ENCODE measurements around the gene CDK12. TPM values are rescaled to one million over a fixed set of nuclear protein-coding genes. Genes with fewer than 3 reads are reported as not detected.
A peak's percentile ranks its signal among the peaks of the same experiment; 100 is the strongest.

Gene CDK12
- total RNA-seq, 8 experiments from 2014 or later, result 21.7 to 82.3 (median 32.2) TPM

DNA sequence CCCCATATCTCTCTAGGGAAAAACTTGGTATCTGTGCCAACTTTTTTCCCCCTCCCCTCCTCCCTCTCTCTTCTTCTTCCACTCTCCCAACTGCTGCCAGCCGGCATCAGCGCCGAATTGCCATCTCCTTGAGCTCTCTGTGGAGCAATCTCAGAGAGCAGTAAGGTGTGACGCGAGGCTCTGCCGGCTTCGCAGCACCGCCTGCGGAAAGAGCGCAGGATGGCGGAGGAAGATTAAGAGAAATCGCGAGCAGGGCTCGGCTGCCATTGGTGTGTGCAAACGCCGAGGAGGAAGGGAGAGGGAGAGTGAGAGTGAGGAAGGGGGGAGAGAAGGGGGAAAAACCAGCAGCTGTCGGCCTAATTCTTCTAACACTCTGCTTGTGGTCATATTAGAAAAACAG is 102.2 kb downstream of the CDK12 start:
- in situ Hi-C loops (cut with MboI; ENCODE audit: low pct_unique_long_range_greater_than_20kb in 2 of 9, low sequenced_read_pairs in 9 of 9, unreplicated experiment in 9 of 9), result no loop called here
- ATAC-seq (replicated peaks in 6 of 8), result peak in 5 of 8 experiments; percentile 38 to 80 (median 59)
- no peak overlapping the region for H3K4me3 ChIP-seq
- no peak overlapping the region for H3K27ac ChIP-seq
- 29 to 40% methylated on average over 13 to 14 of the region's 17 CpGs; no CpG with 5 or more reads in 8 of the 10 experiments for WGBS, 10 experiments
- peaks cover 11 to 15% of the 10 kb centered on the region in 2 donors for H3K4me1 ChIP-seq (replicated peaks in 1 of 2)

DNA sequence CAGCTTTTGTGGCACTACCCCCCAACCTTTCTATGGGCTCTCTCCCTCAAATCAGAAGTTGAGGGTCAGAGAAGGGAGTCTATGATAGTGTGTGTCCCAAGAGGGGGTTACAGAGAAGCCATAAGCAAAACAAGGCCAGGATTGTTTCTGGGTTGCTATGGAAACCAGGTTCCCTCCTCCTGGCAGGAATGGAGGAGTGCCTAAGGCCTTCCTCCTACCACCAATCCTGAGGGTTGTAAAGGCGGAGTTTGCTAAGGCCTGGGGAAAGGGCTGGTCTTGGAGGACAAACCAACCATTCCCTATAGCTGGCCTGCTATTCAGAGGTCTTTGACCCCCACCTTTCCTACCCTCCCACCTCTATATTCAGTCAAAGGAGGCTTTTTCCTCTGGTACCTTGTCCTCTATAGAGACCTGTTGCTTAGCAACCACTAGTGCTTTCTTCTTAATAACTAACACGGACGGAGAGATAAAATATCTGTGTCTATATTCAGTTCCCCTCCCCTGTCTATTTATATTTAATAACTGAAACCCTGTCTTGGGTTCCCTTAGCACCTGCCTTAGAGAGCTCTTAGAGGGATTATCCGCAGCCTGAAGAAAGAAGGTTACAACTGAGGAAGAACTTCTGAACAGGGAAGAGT is 103.0 kb downstream of the CDK12 start:
- in situ Hi-C loops (cut with MboI; ENCODE audit: low pct_unique_long_range_greater_than_20kb in 2 of 9, low sequenced_read_pairs in 9 of 9, unreplicated experiment in 9 of 9), result no loop called here
- 44 to 94% (median 82%) methylated on average over 1 to 4 of the region's 4 CpGs for WGBS, 10 experiments
- no peak overlapping the region for H3K4me3 ChIP-seq
- H3K4me1 ChIP-seq (replicated peaks in 1 of 2), result peaks cover 11 to 15% of the 10 kb centered on the region in 2 donors
- no peak overlapping the region for H3K27ac ChIP-seq
- peak in 4 of 8 experiments; percentile 22 to 56 (median 32) for ATAC-seq (replicated peaks in 6 of 8)

DNA sequence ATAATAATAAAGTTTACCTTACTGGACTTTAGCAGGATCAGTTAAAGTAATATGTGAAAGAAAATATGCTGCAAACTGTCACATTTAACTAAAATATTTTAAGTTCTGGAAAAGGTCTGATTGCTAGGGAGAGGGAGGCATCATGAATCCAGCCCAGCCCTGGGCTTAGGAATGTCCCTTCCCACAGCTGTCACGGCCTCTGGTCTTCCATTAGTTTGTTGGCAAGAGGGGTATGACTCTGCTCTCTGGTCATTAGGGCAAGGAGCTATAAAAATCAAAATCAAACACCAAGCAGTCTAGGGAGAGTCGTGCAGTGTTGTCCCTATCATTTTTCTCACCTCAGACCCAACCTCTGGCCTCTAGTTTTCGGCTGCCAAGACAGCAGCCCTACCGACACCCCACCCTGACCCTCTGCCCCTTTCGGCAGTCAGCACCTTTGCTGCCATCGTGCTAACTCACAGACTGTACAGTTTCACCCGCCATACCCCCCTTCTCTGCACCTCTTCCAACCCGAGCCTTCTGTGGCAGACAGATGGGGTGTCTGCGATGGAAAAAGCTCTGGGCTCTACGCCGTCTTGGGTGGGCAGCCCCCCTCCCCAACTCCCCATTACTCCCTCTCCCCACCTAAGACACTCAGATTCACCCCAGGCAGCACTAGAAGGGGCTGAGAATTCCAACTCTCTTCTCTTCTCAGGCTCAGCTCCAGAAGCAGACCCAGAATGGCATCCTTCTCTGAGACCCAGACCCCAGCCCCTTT is 105.0 kb downstream of the CDK12 start:
- Histone ChIP-seq H3K27ac (no peak overlapping the region), H3K4me1 (replicated peaks in 1 of 2) (peaks cover 11 to 15% of the 10 kb centered on the region in 2 donors), H3K4me3 (no peak overlapping the region)
- ATAC-seq (replicated peaks in 6 of 8), result no peak
- WGBS, 10 experiments, result 0 to 100% (median 67%) methylated on average over 1 to 2 of the region's 11 CpGs; no CpG with 5 or more reads in 4 of the 10 experiments
- in situ Hi-C loops (cut with MboI; ENCODE audit: low pct_unique_long_range_greater_than_20kb in 2 of 9, low sequenced_read_pairs in 9 of 9, unreplicated experiment in 9 of 9), result no loop called here

DNA sequence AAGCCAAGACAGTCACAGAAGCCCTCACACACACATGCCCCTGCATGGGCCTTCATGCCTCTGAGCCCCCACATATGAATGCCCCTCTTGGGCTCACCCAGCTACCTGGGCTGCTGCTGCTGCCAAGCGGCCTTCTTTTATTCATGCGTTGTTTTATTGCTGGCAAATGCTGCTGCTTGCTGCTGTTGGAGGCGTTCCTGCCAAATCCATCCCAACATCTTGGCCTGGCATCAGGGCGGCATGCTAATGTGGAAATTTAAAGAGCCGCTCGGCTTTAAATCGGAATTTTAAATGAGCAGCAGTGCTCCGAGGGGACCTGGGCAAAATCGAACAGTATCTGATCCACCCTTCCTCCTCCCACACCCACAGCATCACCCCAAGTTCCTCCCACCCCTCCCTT is 107.4 kb downstream of the CDK12 start:
- peaks cover 7 to 8% of the 10 kb centered on the region in 2 donors for H3K4me1 ChIP-seq (replicated peaks in 1 of 2)
- H3K27ac ChIP-seq, result no peak overlapping the region
- no peak overlapping the region for H3K4me3 ChIP-seq
- no peak for ATAC-seq (replicated peaks in 6 of 8)
- WGBS, 10 experiments, result 72 to 100% (median 93%) methylated on average over 1 to 7 of the region's 9 CpGs; no CpG with 5 or more reads in 5 of the 10 experiments
- in situ Hi-C loops (cut with MboI; ENCODE audit: low pct_unique_long_range_greater_than_20kb in 2 of 9, low sequenced_read_pairs in 9 of 9, unreplicated experiment in 9 of 9), result no loop called here

DNA sequence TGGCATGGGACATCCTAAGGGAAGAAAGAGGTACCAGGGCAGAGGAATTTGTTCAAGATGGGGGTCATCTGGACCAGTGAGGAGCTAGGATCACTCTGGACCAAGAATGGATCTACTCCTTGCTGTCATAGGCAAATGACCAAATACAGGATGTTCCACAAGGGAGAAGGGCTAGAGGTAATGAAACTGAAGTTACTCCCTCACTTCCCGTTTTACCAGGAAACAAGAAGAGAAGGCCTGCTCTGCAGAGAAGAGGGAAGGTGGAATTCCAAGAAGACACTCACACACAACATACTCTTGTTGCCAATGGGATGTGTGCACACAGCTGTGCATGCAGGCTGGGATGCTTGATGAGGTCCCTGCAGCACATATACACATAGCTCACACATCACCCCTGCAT is 107.8 kb downstream of the CDK12 start:
- in situ Hi-C loops (cut with MboI; ENCODE audit: low pct_unique_long_range_greater_than_20kb in 2 of 9, low sequenced_read_pairs in 9 of 9, unreplicated experiment in 9 of 9), result no loop called here
- Histone ChIP-seq H3K4me3 (no peak overlapping the region), H3K27ac (no peak overlapping the region), H3K4me1 (replicated peaks in 1 of 2) (peaks cover 6% of the 10 kb centered on the region in 2 donors)
- WGBS, 10 experiments, result 14 to 100% (median 90%) methylated on average over 1 of the region's 1 CpG; no CpG with 5 or more reads in 6 of the 10 experiments
- no peak for ATAC-seq (replicated peaks in 6 of 8)

DNA sequence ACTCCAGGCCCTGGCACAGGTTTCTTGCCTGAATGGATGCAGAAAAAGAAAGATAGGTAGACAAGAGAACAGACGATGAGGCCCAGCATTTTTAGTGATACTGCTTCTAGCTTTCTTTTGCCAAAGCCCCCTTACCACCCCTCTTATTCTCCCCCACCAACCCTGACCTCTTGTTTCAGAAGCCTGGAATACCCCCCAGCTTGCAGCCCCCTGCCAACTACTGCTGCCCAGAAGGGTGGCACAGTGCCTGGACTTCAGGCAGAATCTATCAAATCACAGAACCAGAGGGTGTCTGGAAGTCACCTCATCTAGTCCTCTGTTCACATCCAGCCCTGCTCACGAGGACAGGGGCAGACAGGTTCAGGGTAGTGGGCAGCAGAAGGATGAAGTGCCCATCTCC is 110.8 kb downstream of the CDK12 start:
- H3K27ac ChIP-seq, result no peak overlapping the region
- H3K4me3 ChIP-seq, result no peak overlapping the region
- H3K4me1 ChIP-seq (replicated peaks in 1 of 2), result peaks cover 5 to 9% of the 10 kb centered on the region in 2 donors
- no peak for ATAC-seq (replicated peaks in 6 of 8)
- whole genome bisulfite sequencing, 10 experiments, result 86 to 100% methylated on average over 1 of the region's 2 CpGs; no CpG with 5 or more reads in 8 of the 10 experiments
- in situ Hi-C loops (cut with MboI; ENCODE audit: low pct_unique_long_range_greater_than_20kb in 2 of 9, low sequenced_read_pairs in 9 of 9, unreplicated experiment in 9 of 9), result no loop called here

DNA sequence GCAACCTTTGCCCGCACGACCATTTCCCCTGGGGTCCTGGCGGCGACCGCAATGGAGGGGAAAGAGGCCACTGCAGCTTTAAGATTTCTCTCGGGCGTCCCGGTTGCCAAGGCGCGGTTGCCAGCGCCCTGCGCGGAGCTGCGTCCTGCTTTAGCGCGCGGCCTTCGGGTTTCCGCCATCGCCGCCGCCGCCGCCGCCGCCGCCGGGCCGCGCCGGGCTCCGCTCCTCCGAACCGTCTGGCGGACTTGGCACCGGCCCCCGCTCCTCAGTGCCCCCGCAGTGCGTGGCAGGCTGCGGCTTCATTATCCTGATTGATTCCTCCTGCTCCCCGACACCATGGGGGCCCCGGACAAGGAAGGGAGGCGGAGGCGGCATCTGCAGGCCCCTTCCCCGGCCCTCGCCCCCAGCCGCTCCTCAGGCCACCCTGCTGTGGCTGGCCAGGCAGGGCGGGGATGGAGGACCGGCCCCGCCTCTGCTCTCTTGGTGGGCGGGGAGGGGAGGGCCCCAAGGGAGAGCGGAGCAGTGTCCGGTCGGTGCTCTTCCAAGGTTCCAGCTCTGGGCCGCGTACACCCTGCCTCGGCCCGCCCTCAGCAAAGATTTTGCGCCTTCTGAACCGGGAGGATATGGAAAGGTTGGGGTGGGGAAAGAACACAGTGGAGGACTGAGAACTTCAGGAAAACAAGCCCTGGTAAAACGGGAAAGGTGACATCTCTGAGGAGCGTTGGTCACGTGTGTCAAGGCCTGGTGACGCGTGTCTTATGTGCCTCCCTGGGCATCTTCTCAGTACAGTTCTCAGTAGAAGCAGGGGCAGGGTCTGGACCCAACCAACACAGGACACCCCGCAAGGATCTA is 112.4 kb downstream of the CDK12 start:
- H3K27ac ChIP-seq, result peak overlapping the region; percentile 35 to 63
- H3K4me1 ChIP-seq (replicated peaks in 1 of 2), result peaks cover 8 to 16% of the 10 kb centered on the region in 2 donors
- 0 to 100% (median 13%) methylated on average over 1 to 16 of the region's 66 CpGs; no CpG with 5 or more reads in 2 of the 10 experiments for WGBS, 10 experiments
- ATAC-seq (replicated peaks in 6 of 8), result peak; percentile 95 to 98 (median 97)
- in situ Hi-C loops (cut with MboI; ENCODE audit: low pct_unique_long_range_greater_than_20kb in 2 of 9, low sequenced_read_pairs in 9 of 9, unreplicated experiment in 9 of 9), result no loop called here
- peak overlapping the region; percentile 45 to 55 (median 48) for H3K4me3 ChIP-seq

DNA sequence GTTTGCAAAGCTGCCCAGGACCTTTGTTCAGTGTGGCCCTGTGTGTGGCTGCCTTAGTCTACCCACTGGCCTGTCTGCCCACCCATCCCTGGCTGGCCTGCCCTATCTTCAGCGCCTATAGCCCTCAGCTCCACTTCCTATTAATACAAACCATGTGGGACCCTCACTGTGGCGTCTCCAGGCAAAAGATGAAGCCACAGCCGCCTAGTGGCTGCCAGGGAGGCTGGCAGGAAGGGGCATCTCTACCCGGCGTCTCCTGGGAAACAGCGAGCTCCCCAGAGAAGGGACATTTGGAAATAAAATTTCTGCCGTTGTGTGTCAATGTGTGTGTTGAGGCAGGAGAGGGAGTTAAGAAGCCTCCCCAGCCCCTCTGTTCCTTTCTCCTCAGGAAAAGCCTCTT is 114.9 kb downstream of the CDK12 start:
- peak in 1 of 8 experiments; percentile 27 for ATAC-seq (replicated peaks in 6 of 8)
- 0 to 75% (median 30%) methylated on average over 1 to 5 of the region's 7 CpGs; no CpG with 5 or more reads in 5 of the 10 experiments for WGBS, 10 experiments
- peaks cover 19 to 28% of the 10 kb centered on the region in 2 donors for H3K4me1 ChIP-seq (replicated peaks in 1 of 2)
- in situ Hi-C loops (cut with MboI; ENCODE audit: low pct_unique_long_range_greater_than_20kb in 2 of 9, low sequenced_read_pairs in 9 of 9, unreplicated experiment in 9 of 9), result no loop called here
- no peak overlapping the region for H3K4me3 ChIP-seq
- no peak overlapping the region for H3K27ac ChIP-seq

DNA sequence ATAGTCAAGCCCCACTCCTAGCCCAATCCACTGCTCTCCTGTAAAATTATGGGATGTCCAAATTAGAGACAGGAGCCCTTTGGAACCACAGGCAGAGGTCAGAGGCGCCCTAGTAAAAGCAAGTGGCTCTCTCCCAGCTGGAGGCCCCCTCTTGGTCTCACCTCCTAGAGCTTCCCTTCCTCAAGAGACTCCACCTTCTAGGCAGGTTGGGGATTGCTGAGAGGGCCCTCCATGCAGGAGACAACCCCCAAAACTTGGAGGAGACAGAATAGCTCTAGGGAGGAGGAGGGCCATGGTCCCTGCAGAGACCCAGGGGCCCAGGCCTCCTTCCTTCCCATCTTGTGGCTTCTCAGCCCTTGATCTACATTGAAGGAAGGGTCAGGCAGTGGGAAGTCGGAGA is 117.0 kb downstream of the CDK12 start:
- ATAC-seq (replicated peaks in 6 of 8), result no peak
- H3K4me3 ChIP-seq, result no peak overlapping the region
- peaks cover 19 to 28% of the 10 kb centered on the region in 2 donors for H3K4me1 ChIP-seq (replicated peaks in 1 of 2)
- 10 to 86% (median 33%) methylated on average over 1 to 2 of the region's 2 CpGs; no CpG with 5 or more reads in 7 of the 10 experiments for WGBS, 10 experiments
- H3K27ac ChIP-seq, result no peak overlapping the region
- in situ Hi-C loops (cut with MboI; ENCODE audit: low pct_unique_long_range_greater_than_20kb in 2 of 9, low sequenced_read_pairs in 9 of 9, unreplicated experiment in 9 of 9), result no loop called here

DNA sequence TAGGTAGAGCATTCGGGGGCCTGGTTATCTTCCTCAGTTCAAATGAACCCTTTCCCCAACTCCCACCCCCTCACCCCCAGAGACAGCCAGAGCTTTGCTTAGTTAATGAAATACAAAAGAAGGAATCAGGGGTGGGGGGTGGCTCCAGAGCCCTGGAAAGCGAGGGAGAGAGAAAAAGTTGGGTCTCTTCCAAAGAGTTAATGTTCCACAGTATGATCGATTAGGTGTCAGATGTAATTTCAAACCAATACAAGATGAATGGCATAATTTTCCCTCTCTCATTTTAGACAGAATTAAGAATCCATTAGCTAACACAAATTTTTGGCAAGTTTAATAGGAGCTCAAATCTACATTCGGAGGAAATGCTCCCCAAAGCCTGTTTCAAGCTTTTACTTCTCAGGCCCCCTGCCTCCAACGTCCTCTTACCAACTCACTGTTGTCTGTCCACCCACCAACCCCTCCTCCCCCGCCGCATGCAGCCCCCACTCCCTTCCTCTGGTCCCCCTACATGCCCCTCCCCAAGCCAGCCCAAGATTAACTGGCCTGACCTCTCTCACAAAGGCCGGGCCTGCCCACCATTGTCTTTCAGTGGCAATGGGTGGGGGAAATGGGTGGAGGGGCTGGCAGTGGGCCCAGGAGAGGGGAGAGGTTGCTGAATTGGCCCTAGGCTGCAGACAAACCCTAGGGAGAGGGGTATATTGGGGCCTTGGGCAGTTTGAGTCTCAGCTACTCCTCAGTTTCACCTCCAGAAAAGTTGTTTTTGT is 118.2 kb downstream of the CDK12 start:
- Histone ChIP-seq H3K4me1 (replicated peaks in 1 of 2) (peaks cover 14 to 23% of the 10 kb centered on the region in 2 donors), H3K27ac (no peak overlapping the region), H3K4me3 (no peak overlapping the region)
- peak in 5 of 8 experiments; percentile 47 to 70 (median 58) for ATAC-seq (replicated peaks in 6 of 8)
- 0 to 60% (median 21%) methylated on average over 1 to 3 of the region's 8 CpGs; no CpG with 5 or more reads in 3 of the 10 experiments for WGBS, 10 experiments
- in situ Hi-C loops (cut with MboI; ENCODE audit: low pct_unique_long_range_greater_than_20kb in 2 of 9, low sequenced_read_pairs in 9 of 9, unreplicated experiment in 9 of 9), result no loop called here

DNA sequence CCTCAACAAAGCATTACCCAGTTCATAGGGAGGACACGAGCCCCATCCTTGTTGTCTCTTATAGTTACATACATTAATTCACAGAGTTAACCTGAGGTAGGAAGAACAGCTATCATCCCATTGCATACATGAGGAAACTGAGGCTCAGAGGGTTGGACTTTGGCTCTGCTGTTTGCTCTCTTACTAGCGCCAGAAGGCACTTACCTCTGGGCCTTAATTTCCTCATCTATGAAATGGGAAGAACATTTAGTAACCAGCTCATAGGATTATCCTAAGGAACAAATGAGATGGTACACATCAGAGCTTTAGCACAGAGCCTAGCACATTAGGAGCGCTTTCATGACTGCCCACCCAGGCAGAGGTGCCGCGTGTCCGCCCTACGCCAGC is 118.8 kb downstream of the CDK12 start:
- 14 to 100% (median 47%) methylated on average over 1 to 6 of the region's 7 CpGs; no CpG with 5 or more reads in 1 of the 10 experiments for WGBS, 10 experiments
- Histone ChIP-seq H3K4me1 (replicated peaks in 1 of 2) (peaks cover 14 to 23% of the 10 kb centered on the region in 2 donors), H3K4me3 (no peak overlapping the region), H3K27ac (no peak overlapping the region)
- in situ Hi-C loops (cut with MboI; ENCODE audit: low pct_unique_long_range_greater_than_20kb in 2 of 9, low sequenced_read_pairs in 9 of 9, unreplicated experiment in 9 of 9), result no loop called here
- no peak for ATAC-seq (replicated peaks in 6 of 8)

DNA sequence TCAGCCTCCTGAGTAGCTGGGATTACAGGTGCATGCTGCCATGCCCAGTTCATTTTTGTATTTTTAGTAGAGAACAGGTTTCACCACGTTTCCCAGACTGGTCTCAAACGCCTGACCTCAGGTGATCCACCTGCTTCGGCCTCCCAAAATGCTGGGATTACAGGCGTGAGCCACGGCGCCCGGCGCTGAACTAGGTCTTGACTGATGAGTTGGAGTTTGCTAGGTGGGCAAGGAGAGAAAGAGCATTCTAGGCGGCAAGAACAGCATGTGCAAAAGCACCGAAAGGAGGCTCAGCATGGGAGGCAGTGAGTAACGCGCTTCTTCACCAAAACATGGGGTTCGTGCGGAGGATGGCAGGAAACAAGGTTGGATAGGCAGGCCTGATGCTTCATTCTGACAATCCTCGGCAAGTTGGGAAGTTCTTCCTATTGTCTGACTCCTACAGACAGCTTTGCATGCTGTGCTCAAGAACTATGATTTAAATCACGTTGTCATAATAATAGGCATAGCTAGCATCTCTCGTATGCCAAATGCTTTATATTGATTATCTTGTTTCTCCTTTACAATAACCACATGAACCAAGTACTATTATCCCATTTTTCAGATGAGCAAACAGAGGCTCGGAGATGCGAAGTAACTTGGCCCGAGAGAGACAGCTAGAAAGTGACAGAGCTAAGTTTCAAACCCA is 119.9 kb downstream of the CDK12 start:
- WGBS, 10 experiments, result 41 to 100% (median 91%) methylated on average over 2 to 12 of the region's 20 CpGs
- no peak for ATAC-seq (replicated peaks in 6 of 8)
- Histone ChIP-seq H3K27ac (no peak overlapping the region), H3K4me3 (no peak overlapping the region), H3K4me1 (replicated peaks in 1 of 2) (peaks cover 14 to 20% of the 10 kb centered on the region in 2 donors)
- in situ Hi-C loops (cut with MboI; ENCODE audit: low pct_unique_long_range_greater_than_20kb in 2 of 9, low sequenced_read_pairs in 9 of 9, unreplicated experiment in 9 of 9), result no loop called here
